Fibroblast of peridontal ligament (primary cell): ENCODE data around the gene ITGB3.

Experiments used
- DNase-seq: peaks from one replicate; pipeline ENCODE4 v3.0.0-alpha.2; 2010; ENCODE audit errors: extremely low read depth

ITGB3 gene

DNA sequence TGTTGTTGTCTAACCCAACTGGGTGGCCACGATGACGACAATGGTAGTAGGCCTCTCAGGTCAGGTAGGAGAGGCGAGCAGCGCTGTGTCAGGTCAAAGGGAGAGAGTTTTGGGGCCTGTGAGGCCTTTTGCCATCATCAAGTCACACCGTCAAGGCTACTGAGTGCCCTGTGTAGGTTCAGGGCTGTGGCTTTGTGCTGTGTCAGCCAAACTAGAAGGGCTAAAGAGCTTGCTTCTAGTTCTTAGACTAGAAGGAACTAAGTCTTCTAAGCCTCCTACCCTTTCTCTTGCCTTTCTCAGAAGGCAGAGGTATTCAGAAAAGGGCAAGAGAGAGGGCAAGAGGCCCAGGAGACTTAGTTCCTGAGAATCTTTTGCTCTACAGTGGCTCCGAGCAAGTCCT, 45.1 kb downstream of the ITGB3 start:
- no peak for DNase-seq

GRCh38 chr17:47299239-47299910, 45.7 kb downstream of the ITGB3 start:
- DNase-seq: no peak

DNA sequence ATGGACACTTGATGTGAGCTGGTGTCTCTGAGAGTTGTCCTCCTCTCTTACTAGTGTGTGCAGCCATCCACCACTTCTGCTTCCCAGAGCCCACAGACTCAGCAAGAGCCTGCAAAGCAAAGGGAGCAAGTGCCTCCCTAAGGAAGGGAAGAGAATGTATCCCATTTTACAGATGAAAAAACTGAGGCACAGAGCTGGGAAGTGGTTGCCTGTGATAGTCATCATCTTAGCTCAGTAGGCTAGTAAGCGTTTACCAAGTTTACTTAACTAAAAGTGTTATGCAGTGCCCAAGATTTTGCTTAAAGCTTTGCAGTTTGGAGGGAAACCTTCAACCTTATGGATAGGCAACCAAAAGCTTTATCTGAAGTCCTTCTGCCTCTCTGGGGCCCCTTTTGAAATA, 47.1 kb downstream of the ITGB3 start:
- no peak for DNase-seq

DNA sequence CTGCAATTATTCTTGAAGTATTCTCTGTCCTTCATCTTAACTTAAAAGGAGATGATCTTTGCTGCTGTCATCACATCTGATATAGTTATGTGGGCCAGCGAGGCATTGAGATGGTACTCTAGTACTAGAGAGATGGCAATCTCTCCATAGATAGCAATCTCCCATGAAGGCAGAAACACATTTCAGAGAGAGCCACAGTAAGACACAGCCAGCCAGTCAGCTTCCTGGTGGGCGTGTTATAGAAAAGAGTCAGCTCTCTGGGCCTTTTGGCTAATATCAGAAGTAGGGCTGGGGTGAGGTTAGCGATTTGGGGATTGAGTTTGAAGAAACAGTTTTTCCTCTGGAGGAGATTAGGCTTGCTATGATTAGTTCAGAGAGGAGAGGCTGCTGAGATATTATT, 47.5 kb downstream of the ITGB3 start:
- no peak for DNase-seq

- DNase-seq: no peak
Measured at GRCh38 chr17:47301831-47302230, 48.2 kb downstream of the ITGB3 start.

DNA sequence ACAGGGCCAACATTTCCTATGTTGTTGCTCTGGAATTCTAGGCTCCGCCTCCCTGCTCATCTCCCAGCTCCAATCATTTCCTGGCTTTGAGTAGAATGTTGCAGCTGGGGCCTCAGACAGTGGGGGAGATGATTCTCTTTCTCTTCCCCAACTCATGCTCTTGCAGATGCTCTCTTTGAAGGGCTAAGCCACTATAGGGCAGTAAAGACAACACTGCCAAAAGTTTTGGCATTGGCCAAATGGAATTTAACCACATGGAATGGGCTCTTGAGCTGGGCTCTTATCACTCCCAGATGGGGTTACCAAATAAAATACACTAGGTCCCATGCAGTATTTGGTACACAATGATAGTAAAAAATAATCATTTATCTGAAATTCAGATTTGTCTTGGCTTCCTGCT, 50.6 kb downstream of the ITGB3 start:
- DNase-seq: peak; percentile 92

DNA sequence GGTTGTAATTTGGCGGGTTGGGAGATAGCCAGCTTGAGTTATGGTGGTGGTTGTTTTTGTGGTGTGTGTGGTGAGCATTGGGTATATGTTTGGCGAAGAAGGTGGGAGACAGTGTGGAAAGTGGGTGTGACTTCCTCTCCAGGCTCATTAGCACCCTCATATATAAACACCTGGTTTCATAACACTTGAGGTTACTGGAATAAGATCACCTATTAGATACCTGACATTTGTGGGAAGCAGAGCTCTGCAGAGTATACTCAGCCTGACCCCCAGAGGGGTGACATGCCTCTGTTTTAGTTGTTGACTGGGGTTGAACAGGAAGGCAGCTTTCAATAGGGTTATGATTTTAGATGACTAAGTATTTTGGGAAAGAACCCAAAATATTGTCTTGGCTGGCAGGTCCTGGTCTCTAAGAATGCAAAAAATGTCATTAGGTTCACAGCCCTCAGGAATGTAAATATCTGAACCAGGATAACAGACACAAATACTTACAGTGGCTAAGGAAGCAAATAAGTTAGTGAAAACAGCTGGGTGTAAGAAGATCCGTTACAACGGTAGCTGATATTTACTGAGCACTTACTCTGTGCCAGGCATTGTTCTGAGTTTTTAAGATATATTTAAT, 51.8 kb downstream of the ITGB3 start:
- DNase-seq: peak; percentile 98

GRCh38 chr17:47310186-47310733, 56.6 kb downstream of the ITGB3 start:
- no peak for DNase-seq

- no peak for DNase-seq
Measured at GRCh38 chr17:47311420-47311819, 57.8 kb downstream of the ITGB3 start.

DNA sequence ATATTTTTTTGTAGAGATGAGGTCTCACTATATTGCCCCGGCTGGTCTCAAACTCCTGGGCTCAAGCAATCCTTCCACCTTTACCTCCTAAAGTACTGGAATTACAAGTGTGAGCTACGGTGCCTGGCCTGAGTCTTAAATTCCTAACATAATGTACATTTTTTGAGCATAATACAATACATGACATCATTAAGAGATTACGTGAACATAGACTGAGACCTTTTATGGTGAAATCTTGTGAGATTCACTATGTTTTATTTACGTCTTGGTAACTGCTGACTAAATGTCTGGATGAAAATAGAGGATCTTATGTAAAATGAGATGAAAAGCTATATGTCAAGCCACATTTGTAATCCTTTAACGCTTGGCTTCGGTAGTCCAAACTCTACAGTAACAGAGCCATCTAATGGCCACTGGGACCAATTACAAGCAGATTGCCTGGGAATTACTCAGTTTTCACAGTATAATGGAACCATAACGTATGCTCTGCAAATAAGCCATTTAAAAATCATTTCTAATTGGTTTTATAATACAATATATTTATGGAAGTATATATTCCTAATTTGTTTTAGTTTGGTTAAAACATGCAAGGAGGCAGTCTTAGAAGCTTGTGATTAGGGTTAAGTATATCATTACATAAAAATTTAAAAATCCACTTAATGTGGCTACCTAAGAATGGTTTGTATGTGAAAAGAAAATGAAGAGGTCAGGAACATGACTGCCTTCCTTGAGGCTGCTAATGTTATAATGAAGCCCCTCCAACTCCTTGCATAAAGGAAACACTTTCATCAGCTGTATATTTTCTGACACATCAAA, 62.0 kb downstream of the ITGB3 start:
- peak; percentile 93 for DNase-seq

DNA sequence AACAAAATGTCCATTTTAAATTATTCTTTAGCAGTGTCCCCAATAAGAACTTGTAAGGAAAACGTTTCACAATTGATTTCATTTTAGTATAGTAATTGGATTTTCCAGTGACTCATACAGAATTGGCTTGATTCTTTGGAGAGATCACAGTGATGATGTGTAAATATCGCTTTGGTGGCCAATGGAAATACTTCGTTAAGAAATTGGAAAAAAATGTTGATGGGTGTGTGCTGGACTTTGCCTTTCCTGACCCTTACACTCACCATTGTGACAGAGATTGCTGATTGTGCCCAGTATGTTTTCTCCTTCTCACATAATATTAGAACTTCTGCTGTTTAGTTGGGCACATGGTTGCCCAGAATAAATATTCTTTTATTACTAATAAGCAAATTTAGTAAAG, 62.7 kb downstream of the ITGB3 start:
- DNase-seq: peak; percentile 84

- DNase-seq: peak; percentile 78
Measured at GRCh38 chr17:47317119-47317518, 63.5 kb downstream of the ITGB3 start.

- DNase-seq: no peak
Measured at GRCh38 chr17:47318197-47318918, 64.7 kb downstream of the ITGB3 start.

GRCh38 chr17:47320879-47321502, 67.4 kb downstream of the ITGB3 start:
- no peak for DNase-seq

- DNase-seq: peak; percentile 64
Measured at GRCh38 chr17:47323382-47324223, 70.0 kb downstream of the ITGB3 start, which contains the start of gene EFCAB13. Gene EFCAB13 (plus strand): TSS chr17:47323955. CDS start chr17:47328354, 4,399 bp downstream.

- DNase-seq: peak; percentile 63
Measured at GRCh38 chr17:47324224-47325020, 70.8 kb downstream of the ITGB3 start.

- DNase-seq: no peak
Measured at GRCh38 chr17:47325176-47325575, 71.5 kb downstream of the ITGB3 start.

- no peak for DNase-seq
Measured at GRCh38 chr17:47330548-47330947, 76.9 kb downstream of the ITGB3 start.

DNA sequence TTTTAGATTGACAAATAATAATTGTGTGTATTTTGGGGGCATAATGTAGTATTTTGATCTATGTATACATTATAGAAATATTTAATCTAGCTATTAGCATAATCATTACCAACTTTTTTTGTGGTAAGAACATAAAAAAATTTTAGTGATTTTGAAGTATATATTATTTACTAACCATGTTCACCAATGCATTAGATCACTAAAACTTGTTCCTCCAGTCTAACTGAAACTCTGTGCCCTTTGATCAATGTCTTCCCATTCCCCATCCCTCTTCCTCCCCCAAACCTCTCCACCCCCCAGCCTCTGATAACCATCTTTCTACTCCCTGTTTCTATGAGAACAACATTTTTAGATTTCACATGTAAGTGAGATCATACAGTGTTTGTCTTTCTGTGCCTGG, 78.7 kb downstream of the ITGB3 start:
- no peak for DNase-seq
